ENCODE results near the gene TRIP6. TPM values are rescaled to one million over a fixed set of nuclear protein-coding genes. Genes with fewer than 3 reads are reported as not detected.

TRIP6 gene
- polyA plus RNA-seq, 3 donors: 37.1 to 57.1 (median 51.7) TPM

GRCh38 chr7:100885440-100886141, 18.4 kb downstream of the TRIP6 start:
- H3K27ac ChIP-seq (ENCODE audit: low read depth, low read length): no peak overlapping the region

GRCh38 chr7:100886142-100886935, 19.2 kb downstream of the TRIP6 start:
- WGBS, 3 donors: 88 to 92% (median 91%) methylated on average over 27 of the region's 27 CpGs
- H3K27ac ChIP-seq (ENCODE audit: low read depth, low read length): no peak overlapping the region

More at GRCh38 chr7:100885440-100886141, 18.4 kb downstream of the TRIP6 start:
- WGBS, 3 donors: 68 to 88% (median 82%) methylated on average over 21 to 22 of the region's 22 CpGs

DNA sequence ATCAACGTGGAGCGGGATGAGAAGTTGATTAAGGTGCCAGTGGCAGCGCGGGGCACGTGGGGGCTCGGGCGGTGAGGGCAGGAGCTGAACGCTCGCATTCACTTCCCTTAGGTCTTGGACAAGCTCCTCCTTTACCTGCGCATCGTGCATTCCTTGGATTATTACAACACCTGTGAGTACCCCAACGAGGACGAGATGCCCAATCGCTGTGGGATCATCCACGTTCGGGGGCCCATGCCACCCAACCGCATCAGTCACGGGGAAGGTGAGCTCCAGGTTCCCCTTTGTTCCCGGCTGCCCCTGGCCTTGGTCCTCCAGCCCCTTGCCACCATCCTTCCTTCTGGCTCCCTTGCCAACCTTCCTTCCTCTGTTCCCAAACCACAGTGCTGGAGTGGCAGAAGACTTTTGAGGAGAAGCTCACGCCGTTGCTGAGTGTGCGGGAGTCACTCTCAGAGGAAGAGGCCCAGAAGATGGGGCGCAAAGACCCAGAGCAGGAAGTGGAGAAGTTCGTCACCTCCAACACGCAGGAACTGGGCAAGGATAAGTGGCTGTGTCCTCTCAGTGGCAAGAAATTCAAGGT, 19.8 kb downstream of the TRIP6 start:
- no peak overlapping the region for H3K27ac ChIP-seq (ENCODE audit: low read depth, low read length)
- 71 to 82% (median 74%) methylated on average over 25 of the region's 25 CpGs for WGBS, 3 donors

DNA sequence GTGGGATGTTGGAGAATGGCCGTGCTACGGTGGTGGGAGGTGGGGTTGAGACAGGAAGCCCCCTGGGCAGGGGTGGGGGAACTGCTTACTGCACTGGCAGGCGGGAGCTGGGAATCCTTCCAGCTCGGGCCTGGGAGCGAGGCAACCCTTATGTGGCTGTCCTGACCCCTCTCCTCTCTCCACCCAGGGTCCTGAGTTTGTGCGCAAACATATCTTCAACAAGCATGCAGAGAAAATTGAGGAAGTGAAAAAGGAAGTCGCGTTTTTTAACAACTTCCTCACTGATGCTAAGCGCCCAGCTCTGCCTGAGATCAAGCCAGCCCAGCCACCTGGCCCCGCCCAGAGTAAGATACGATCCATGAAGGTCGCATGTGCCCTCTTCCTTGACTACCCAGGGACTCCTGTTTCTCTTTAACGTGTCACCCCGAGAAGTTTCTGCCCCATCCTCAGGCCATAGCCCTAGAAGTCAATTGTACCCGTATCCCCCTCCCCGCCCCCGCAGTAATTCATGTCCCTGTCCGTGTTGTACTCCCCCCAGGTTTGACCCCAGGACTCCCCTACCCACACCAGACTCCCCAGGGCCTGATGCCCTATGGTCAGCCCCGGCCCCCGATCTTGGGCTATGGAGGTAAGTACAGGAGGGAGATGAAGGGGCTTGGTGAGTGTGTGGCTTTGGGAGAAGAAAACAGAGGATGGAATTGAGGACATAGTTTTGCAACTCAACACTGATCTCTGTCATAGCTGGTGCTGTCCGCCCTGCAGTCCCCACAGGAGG, 20.5 kb downstream of the TRIP6 start:
- H3K27ac ChIP-seq (ENCODE audit: low read depth, low read length): no peak overlapping the region
- WGBS, 3 donors: 41 to 61% (median 46%) methylated on average over 21 of the region's 21 CpGs

DNA sequence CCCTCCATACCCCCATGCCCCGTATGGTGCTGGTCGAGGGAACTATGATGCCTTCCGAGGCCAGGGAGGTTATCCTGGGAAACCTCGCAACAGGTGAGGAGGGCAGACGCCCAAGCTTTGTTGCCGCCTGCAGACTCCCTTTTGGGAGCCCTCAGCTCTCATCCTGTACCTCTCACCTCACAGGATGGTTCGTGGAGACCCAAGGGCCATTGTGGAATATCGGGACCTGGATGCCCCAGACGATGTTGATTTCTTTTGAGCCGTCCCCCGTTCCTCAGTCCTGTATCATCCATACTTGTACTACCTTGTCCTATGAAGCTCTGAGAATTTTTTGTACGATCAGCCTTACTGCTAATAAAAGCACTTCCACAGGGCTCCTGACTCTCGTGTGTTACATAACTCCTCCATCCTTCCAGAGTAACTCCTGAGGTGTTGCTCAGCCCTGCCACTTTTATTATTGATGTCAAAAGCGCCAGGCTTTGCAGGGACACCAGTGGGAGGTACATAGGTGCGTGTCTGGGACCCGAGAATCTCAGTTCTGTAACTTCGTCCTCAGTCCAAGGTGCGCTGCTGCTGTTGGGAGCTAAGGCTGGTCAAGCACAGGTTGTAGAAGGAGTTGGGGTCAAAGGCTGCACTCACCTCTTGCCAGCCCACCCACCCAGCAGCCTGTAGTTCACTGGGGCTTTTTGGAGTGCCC, 21.3 kb downstream of the TRIP6 start:
- 44 to 82% (median 79%) methylated on average over 17 to 18 of the region's 18 CpGs for WGBS, 3 donors
- H3K27ac ChIP-seq (ENCODE audit: low read depth, low read length): no peak overlapping the region

DNA sequence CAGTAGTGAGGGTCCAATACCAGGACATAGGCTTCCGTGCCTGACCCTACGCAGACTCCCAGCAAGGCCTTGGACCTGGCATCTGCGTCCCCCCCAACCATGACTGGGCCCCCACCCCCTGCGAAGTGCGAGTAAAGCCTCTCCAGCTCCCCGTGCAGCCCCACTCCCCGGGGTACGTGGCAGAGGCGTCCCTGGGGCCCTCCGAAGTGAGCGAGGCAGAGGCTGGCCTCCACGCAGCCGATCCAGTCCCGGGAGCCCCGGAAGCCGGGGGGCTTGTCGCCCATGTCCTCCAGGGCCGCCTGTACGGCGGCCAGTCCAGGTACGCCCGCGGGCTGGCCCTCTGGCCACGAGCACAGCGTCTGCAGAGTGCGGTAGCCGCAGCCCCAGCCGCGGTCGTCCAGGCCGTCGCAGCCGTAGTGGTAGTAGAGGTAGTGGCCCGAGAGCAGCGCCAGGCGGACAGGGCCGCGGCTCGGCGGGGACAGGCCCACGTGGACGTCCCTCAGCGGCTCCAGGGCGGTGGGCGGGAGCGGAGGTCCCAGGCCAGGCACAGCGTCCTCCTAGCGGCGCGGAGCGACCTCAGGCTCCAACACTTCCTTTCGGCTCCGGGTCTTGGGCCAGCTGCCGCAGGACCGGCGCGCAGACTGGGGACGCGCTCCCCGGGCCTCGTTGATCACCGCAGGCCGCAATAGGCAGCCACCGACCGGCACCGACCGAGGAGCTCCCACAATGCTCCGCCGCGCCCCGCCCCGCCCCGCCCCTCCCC, 22.0 kb downstream of the TRIP6 start, which contains the start of gene UFSP1:
Gene UFSP1, minus strand, starts transcription at position 728 of the 763 bp plus-strand sequence. Its CDS starts 444 bp downstream, at position 284.
- H3K27ac ChIP-seq (ENCODE audit: low read depth, low read length): no peak within 1 kb of the TSS
- 2 to 4% (median 4%) methylated on average over 68 to 73 of the region's 73 CpGs for WGBS, 3 donors

DNA sequence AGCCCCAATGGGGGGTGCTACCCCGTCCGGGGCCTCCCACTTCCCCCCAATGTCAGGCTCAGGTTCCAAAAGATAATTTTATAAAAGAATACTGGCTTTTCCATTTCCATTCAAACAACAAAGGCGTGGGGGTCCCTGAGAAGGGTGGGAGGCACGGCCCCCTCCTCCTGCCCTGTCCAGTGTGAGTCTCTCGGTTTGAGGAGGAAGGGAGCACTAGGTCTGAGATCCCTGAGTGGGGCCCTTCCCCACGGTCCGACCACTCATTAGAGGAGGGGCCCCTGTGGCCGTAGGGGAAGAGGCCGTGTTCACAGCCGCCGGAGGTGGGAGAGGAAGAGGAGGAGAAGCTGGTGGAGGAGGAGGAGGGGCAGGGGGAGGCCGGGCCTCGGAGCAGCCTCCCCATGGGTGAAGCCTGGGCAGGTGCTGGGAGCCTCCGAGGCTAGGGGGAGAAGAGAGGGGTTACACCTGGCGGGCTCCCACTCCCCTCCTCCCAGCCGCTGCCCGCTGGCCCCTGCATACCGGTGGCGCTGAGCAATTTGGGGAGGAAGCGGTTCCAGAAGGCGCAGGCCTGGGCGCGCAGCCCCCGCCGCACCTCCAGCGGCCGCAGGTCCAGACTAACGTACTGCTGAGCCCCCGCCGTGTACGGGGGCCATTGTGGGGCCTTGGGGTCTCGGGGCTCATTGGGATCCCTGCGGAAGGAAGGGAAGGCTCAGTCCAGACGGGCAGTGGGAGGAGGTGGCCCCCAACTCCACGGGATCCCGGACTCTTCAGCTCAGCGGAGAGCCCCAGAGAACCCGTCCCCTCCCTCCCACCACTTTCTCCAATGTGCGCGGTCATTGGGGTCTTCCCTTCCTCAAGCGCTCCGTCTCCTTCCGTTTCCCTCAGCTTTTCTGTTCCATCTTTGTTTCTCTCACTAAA, 23.7 kb downstream of the TRIP6 start:
- H3K27ac ChIP-seq (ENCODE audit: low read depth, low read length): no peak overlapping the region
- 18 to 27% (median 19%) methylated on average over 36 to 43 of the region's 43 CpGs for WGBS, 3 donors

- no peak overlapping the region for H3K27ac ChIP-seq (ENCODE audit: low read depth, low read length)
- WGBS, 3 donors: 74 to 76% (median 76%) methylated on average over 7 to 8 of the region's 8 CpGs
Observed at GRCh38 chr7:100891568-100892247, 24.5 kb downstream of the TRIP6 start.

DNA sequence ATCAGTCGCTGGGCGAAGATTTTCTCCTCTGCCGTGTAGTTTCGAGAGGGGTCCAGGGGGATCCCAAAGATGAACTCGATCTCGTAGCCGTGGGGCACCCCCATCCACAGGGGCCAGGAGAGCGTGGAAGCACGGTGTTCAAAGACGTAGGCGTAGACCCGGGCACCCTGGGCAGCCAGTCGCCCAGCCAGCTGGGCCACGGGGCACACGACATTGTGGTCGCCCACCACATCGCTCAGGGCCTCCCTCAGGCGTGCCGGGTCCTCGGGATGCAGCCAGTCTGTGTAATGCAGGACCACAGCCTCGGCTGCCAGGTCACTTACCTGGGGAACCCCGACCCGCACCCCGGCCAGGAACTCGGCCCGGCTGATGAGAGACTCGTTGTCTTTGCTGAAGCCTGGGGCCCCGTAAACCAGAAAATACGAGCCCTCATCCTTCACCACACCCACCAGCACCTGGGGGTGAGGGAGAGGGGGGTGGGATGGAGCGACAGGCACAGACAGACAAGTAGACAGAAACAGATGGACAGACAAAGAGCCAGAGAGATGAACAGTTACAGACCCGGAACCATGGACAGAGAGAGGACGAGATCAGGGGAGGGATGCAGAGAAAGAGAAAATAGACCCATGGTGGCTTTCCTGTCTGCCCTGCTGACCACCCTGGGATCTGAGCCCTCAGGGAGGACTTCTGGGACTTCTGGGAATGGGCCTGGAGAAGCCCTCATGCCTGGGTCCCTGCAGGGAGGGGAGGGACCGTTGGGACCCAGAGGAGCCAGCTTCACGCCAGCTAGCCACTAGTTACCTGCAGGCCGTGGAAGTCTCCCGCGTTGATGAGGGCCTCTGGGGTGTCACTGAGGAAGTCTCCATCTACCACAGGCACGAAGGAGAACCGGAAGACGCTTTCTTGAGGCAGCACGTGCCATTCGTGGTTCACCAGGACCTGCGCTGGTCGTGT, 25.5 kb downstream of the TRIP6 start:
- H3K27ac ChIP-seq (ENCODE audit: low read depth, low read length): no peak overlapping the region
- WGBS, 3 donors: 88 to 91% (median 89%) methylated on average over 44 of the region's 44 CpGs

DNA sequence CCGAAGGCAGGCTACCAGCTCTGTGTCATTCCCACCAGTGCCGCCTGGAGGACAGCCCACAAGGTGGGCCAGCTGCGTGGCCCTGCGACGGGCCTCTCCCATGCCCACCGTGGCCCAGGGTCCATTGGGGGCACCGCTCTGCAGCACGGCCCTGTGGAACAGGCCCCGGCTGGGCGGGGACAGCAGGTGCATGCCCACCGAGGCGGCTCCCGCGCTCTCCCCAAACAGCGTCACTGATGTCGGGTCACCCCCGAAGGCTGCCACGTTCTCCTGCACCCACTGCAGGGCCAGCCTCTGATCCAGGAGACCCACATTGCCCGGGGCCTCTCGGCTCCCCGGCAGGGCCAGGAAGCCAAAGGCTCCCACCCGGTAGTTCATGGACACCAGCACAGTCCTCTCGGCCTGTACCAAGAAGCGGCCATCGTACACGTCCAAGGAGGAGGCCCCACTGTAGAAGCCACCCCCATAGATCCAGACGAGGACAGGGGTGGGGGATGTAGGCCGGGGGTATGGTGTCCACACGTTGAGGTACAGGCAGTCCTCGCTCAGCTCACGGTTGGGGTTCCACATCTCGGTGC, 26.2 kb downstream of the TRIP6 start:
- no peak overlapping the region for H3K27ac ChIP-seq (ENCODE audit: low read depth, low read length)
- WGBS, 3 donors: 90 to 91% (median 91%) methylated on average over 32 of the region's 32 CpGs

GRCh38 chr7:100893910-100894721, 26.9 kb downstream of the TRIP6 start:
- WGBS, 3 donors: 39 to 49% (median 44%) methylated on average over 30 to 40 of the region's 40 CpGs
- H3K27ac ChIP-seq (ENCODE audit: low read depth, low read length): no peak overlapping the region

DNA sequence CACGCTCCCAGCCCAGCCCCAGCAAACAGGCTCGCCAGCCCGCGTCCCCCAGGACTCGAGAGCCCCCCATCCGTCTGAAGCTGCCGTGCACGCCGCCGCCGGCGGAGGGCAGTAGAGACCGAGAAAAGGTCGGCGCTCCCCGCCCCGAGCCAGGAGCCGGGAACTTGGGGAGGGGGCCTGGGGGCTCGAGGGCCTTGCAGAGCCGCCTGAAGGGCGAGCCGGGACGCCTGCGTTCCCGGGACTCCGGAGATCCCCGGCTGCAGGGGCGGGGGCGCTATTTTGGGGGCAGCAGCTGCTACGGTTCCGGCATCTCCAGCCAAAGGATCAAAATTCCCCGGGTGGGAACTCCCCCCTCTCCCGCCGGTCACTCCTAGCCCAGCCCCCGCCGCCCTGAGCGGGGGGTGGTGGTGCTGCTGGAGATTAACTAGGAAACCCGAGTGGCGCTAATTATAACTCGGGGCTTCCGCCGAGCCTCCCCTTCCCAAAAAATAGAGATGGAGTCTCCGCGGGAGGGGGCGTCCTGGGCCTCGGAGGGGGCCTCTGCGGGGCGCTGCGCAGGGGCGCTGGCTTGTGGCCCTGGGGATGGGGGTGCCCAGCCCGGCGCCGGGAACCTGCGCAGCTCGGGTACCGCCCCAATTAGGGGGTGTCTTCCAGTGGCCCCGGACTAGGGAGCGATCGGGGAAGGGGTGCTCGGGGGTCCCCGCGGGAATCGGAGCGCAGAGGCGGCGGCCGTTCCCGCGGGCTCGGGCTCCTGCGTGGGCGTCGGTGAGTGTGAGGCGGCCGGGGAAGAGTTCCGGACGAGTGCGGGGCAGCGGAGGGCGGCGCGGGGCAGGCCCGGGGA, 27.9 kb downstream of the TRIP6 start:
- WGBS, 3 donors: 1 to 2% (median 1%) methylated on average over 72 to 83 of the region's 83 CpGs

DNA sequence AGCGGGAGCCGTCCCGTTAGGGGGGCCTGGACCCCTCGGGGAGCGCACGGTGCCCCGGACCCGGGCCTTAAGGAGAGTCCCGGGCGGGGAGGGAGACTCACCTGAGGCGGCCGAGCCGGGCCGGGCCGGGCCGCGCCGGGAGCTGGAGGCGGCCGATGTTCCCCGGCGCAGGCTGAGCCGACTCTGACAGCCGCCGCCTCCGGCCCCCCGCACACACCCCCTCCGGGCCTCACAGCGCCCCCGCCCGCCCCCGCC, 28.4 kb downstream of the TRIP6 start, which contains the start of gene ACHE:
Gene ACHE, minus strand, starts transcription at position 188 of the 255 bp plus-strand sequence. CDS start 1,656 bp downstream, outside the sequence.
- no peak within 1 kb of the TSS for H3K27ac ChIP-seq (ENCODE audit: low read depth, low read length)
- 0 to 1% (median 1%) methylated on average over 16 to 29 of the region's 32 CpGs for WGBS, 3 donors

More for the DNA sequence above, 27.9 kb downstream of the TRIP6 start:
- no peak overlapping the region for H3K27ac ChIP-seq (ENCODE audit: low read depth, low read length)

Data from adipose tissue (tissue), 3 donors.